GM20000 (cell line): ENCODE results near the gene BCL2L12.

Experiments
- DNase-seq: peaks from one replicate; pipeline ENCODE4 v3.0.0; 2012; ENCODE audit warnings: low spot score
- CTCF ChIP-seq: IDR thresholded peaks from 2 replicates; pipeline ENCODE4 v1.5.1; 2012; ENCODE audit warnings: mild to moderate bottlenecking, control low read depth; ENCODE audit errors: extremely low read depth, missing control alignments

Gene BCL2L12

DNA sequence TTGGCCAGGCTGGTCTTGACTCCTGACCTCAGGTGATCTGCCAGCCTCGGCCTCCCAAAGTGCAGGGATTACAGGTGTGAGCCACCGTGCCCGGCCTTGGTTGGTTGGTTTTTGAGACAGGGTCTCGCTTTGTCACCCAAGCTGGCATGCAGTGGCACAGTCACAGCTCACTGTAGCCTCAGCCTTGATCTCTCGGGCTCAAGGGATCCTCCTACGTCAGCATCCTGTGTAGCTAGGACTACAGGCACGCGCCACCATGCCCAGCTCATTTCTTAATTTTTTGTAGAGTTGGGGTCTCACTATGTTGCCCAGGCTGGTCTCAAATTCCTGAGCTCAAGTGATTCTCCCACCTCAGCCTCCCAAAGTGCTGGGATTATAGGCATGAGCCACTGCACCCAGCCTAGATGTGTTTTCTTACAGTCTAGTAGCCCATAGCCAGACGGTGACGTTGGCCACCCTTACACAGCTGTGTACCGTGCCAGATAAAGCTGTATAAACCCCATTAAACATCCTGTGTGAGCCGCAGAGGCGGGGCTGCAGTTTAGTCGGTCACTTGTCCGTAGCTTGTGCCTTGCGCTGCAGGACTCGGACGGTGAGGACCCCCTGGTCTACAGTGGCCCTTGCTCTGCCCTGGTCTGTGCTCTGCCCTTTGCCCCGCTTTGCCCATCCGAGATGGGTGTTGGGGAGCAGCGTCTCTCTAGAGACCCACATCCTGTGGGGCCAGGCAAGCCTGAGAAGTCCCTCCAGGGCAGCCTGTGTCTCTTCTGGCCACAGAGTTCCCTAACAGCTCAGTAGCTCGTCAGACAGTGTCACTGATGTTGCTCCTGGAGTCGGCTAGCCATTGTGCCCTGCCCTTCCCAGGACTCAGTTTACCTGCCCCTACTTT, 9.9 kb upstream of the BCL2L12 start:
- TF ChIP-seq CTCF = no peak
- DNase-seq = no peak

- TF ChIP-seq CTCF = no peak
- DNase-seq = no peak
Observed at GRCh38 chr19:49656456-49657109, 9.2 kb upstream of the BCL2L12 start.

DNA sequence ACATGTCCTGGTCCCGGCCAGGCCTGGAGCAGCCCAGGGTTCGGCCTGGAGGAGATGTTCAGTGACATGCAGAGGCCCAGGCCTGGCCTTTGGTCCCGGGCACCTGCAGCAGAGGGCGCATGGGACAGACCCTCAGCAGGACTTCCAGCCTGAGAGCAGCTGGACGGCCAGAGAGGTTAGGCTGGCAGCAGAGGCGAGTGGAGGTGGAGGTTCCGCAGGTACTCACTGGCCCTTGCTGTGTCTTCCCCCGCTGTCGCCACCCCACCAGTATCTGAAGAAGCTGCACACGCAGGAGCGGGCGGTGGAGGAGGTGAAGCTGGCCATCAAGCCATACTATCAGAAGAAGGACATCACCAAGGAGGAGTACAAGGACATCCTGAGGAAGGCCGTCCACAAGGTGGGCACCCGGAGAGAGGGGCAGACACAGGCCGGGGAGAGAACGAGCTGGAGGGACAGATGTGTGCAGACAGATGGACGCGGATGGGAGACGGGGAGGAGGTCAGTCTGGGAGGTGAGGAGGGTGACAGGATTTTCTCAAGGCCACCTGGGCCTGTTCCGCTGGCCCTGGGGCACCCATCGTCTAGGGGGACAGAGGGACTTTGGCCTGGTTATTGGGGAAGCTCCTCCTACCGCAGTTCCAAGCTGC, 8.1 kb upstream of the BCL2L12 start:
- no peak for TF ChIP-seq CTCF
- no peak for DNase-seq

DNA sequence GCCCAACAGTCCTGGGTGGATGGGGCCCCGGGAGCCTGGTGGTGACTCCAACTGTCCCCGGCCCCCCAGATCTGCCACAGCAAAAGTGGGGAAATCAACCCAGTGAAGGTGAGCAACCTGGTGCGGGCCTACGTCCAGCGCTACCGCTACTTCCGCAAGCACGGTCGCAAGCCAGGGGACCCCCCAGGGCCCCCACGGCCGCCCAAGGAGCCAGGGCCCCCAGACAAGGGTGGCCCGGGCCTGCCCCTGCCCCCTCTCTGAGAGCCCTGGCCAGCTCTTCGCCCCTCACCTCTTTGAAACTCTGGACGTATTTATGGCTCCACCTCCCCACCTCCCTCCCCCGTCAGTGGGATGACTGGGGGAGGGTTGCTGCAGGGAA, 7.6 kb upstream of the BCL2L12 start:
- no peak for DNase-seq
- no peak for TF ChIP-seq CTCF

GRCh38 chr19:49658566-49659442, 6.9 kb upstream of the BCL2L12 start:
- no peak for DNase-seq
- no peak for TF ChIP-seq CTCF

DNA sequence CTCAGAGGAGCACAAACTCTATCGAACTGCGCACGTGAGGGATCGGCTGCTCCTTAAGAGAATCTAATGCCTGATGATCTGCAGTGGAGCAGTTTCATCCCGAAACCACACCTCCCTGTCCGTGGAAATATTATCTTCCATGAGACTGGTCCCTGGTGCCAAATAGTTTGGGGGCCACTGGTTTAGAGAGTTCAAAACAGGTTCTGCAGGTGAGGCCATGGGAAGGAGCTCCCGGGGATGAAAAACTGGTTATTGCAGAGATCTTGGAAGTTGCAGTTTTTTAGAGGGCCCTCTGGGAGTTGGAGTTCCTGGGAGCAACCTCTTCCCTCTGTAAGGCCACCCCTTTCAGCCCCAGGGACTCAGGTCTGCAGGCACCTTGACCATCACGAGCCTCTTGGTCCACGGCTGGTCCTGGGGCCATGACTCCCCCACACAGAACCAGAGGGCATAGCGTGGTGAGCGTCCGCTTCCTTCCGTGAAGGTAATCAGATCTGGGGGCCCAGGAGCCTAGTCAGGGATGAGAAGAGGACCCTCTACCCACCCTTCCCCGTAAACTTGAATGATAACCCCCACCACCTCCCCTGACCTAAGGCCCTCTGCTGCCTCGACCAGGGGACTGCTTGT, 5.3 kb upstream of the BCL2L12 start:
- TF ChIP-seq CTCF = no peak
- no peak for DNase-seq
